ENCODE data around the gene CLDN1. TPM values are rescaled to one million over a fixed set of nuclear protein-coding genes. Genes with fewer than 3 reads are reported as not detected.

CLDN1 gene
- total and polyA plus RNA-seq, 2 donors from 2014 or later = 6.2 to 86.0 TPM

- H3K4me1 ChIP-seq (ENCODE audit: control insufficient read depth in 2 of 3, insufficient read depth in 2 of 3, low read depth in 1 of 3, low read length in 3 of 3) = peaks cover 0 to 3% (median 0%) of the 10 kb centered on the region in 3 donors
- H3K4me3 ChIP-seq (ENCODE audit: low read length in 3 of 3) = no peak overlapping the region
- H3K9me3 ChIP-seq (ENCODE audit: control insufficient read depth in 2 of 3, insufficient read depth in 1 of 3, low read length in 3 of 3) = no peaks in the 10 kb centered on the region
- no peak for DNase-seq
- TF ChIP-seq CTCF (IDR thresholded peaks at IDR 0.05; ENCODE audit: borderline replicate concordance, extremely low read depth, insufficient read depth) = no peak
- FAIRE-seq = no peak
- H3K27me3 ChIP-seq (ENCODE audit: control insufficient read depth, insufficient read depth, low read length) = no peaks in the 10 kb centered on the region
- no peak overlapping the region for H3K9ac ChIP-seq (ENCODE audit: low read length in 3 of 3)
- no peak overlapping the region for H3K27ac ChIP-seq (ENCODE audit: low read depth in 2 of 2, low read length in 2 of 2)
- H3K36me3 ChIP-seq (ENCODE audit: control insufficient read depth in 2 of 3, insufficient read depth in 3 of 3, low read length in 3 of 3) = no peaks in the 10 kb centered on the region
- intact Hi-C loops (cut with DNase I) = no loop called here
These were observed 55.9 kb downstream of the CLDN1 start for GRCh38 chr3:190266265-190266912.

- H3K36me3 ChIP-seq (ENCODE audit: control insufficient read depth in 2 of 3, insufficient read depth in 3 of 3, low read length in 3 of 3) = no peaks in the 10 kb centered on the region
- DNase-seq (peak in 1 of 5 donors; percentile 23), FAIRE-seq (no peak)
- intact Hi-C loops (cut with DNase I) = no loop called here
- H3K9ac ChIP-seq (ENCODE audit: low read length in 3 of 3) = no peak overlapping the region
- TF ChIP-seq CTCF (IDR thresholded peaks at IDR 0.05; ENCODE audit: borderline replicate concordance, extremely low read depth, insufficient read depth) = no peak
- H3K9me3 ChIP-seq (ENCODE audit: control insufficient read depth in 2 of 3, insufficient read depth in 1 of 3, low read length in 3 of 3) = no peaks in the 10 kb centered on the region
- no peak overlapping the region for H3K4me3 ChIP-seq (ENCODE audit: low read length in 3 of 3)
- no peak overlapping the region for H3K27ac ChIP-seq (ENCODE audit: low read depth in 2 of 2, low read length in 2 of 2)
- H3K4me1 ChIP-seq (ENCODE audit: control insufficient read depth in 2 of 3, insufficient read depth in 2 of 3, low read depth in 1 of 3, low read length in 3 of 3) = peaks cover 0 to 9% (median 0%) of the 10 kb centered on the region in 3 donors
- no peaks in the 10 kb centered on the region for H3K27me3 ChIP-seq (ENCODE audit: control insufficient read depth, insufficient read depth, low read length)
These were observed 56.5 kb downstream of the CLDN1 start for GRCh38 chr3:190265796-190266195.

GRCh38 chr3:190265126-190265525, 57.1 kb downstream of the CLDN1 start:
- H3K9me3 ChIP-seq (ENCODE audit: control insufficient read depth in 2 of 3, insufficient read depth in 1 of 3, low read length in 3 of 3) = no peaks in the 10 kb centered on the region
- TF ChIP-seq CTCF (IDR thresholded peaks at IDR 0.05; ENCODE audit: borderline replicate concordance, extremely low read depth, insufficient read depth) = no peak
- no peak overlapping the region for H3K4me3 ChIP-seq (ENCODE audit: low read length in 3 of 3)
- no peaks in the 10 kb centered on the region for H3K27me3 ChIP-seq (ENCODE audit: control insufficient read depth, insufficient read depth, low read length)
- H3K9ac ChIP-seq (ENCODE audit: low read length in 3 of 3) = no peak overlapping the region
- DNase-seq (no peak), FAIRE-seq (no peak)
- H3K36me3 ChIP-seq (ENCODE audit: control insufficient read depth in 2 of 3, insufficient read depth in 3 of 3, low read length in 3 of 3) = no peaks in the 10 kb centered on the region
- intact Hi-C loops (cut with DNase I) = no loop called here
- peaks cover 0 to 10% (median 0%) of the 10 kb centered on the region in 3 donors for H3K4me1 ChIP-seq (ENCODE audit: control insufficient read depth in 2 of 3, insufficient read depth in 2 of 3, low read depth in 1 of 3, low read length in 3 of 3)
- no peak overlapping the region for H3K27ac ChIP-seq (ENCODE audit: low read depth in 2 of 2, low read length in 2 of 2)

GRCh38 chr3:190261740-190262139, 60.5 kb downstream of the CLDN1 start:
- TF ChIP-seq CTCF (IDR thresholded peaks at IDR 0.05; ENCODE audit: borderline replicate concordance, extremely low read depth, insufficient read depth) = no peak
- no peaks in the 10 kb centered on the region for H3K36me3 ChIP-seq (ENCODE audit: control insufficient read depth in 2 of 3, insufficient read depth in 3 of 3, low read length in 3 of 3)
- H3K27ac ChIP-seq (ENCODE audit: low read depth in 2 of 2, low read length in 2 of 2) = no peak overlapping the region
- H3K4me3 ChIP-seq (ENCODE audit: low read length in 3 of 3) = no peak overlapping the region
- DNase-seq (no peak), FAIRE-seq (no peak)
- H3K4me1 ChIP-seq (ENCODE audit: control insufficient read depth in 2 of 3, insufficient read depth in 2 of 3, low read depth in 1 of 3, low read length in 3 of 3) = peaks cover 0 to 10% (median 6%) of the 10 kb centered on the region in 3 donors
- H3K27me3 ChIP-seq (ENCODE audit: control insufficient read depth, insufficient read depth, low read length) = no peaks in the 10 kb centered on the region
- intact Hi-C loops (cut with DNase I) = no loop called here
- H3K9ac ChIP-seq (ENCODE audit: low read length in 3 of 3) = no peak overlapping the region
- H3K9me3 ChIP-seq (ENCODE audit: control insufficient read depth in 2 of 3, insufficient read depth in 1 of 3, low read length in 3 of 3) = no peaks in the 10 kb centered on the region

All from kidney (tissue), 14 donors.